ENCODE measurements around the gene LSMEM2. TPM values are rescaled to one million over a fixed set of nuclear protein-coding genes. Genes with fewer than 3 reads are reported as not detected.
A peak's percentile ranks its signal among the peaks of the same experiment; 100 is the strongest.

LSMEM2 gene
- total and polyA plus RNA-seq, 2 experiments from 2014 or later = 0.59 to 0.86 TPM

- Mint-ChIP-seq H3K27ac (peak overlapping the region; percentile 75), H3K36me3 (ENCODE audit: low read depth) (peaks cover 55% of the 10 kb centered on the region), H3K4me3 (no peak overlapping the region), H3K27me3 (ENCODE audit: insufficient read depth, low read depth, poor library complexity) (peaks cover 14% of the 10 kb centered on the region), H3K9me3 (no peaks in the 10 kb centered on the region; the same call in 2 of the 3 replicates), H3K4me1 (peaks cover 25% of the 10 kb centered on the region)
- H3K36me3 ChIP-seq (ENCODE audit: insufficient read depth) = peaks cover 14% of the 10 kb centered on the region
- H3K4me1 ChIP-seq (ENCODE audit: insufficient read depth) = peaks cover 6% of the 10 kb centered on the region; the same call in 1 of the 2 replicates
- H3K27me3 ChIP-seq (ENCODE audit: insufficient read depth) = no peaks in the 10 kb centered on the region
- no peaks in the 10 kb centered on the region for H3K9me2 ChIP-seq (ENCODE audit: insufficient read depth)
- peak overlapping the region; percentile 50; the same call in 1 of the 2 replicates for H3K27ac ChIP-seq (ENCODE audit: low read depth)
- H4K20me1 ChIP-seq (replicated peaks; ENCODE audit: insufficient read depth) = peaks cover 18% of the 10 kb centered on the region; the same call in 1 of the 2 replicates
- H3F3A ChIP-seq (replicated peaks; ENCODE audit: low read depth) = peaks cover 22% of the 10 kb centered on the region
- H2AFZ ChIP-seq = no peak overlapping the region
- no peak overlapping the region for H3K4me3 ChIP-seq
- DNase-seq (ENCODE audit: low spot score) = peak; percentile 60
- TF ChIP-seq EZH2 (IDR thresholded peaks at IDR 0.05; ENCODE audit: low read depth, unreplicated experiment) (no peak), CTCF (conservative IDR thresholded peaks at IDR 0.05; ENCODE audit: low read depth in 2 of 2) (no peak), JUNB (IDR thresholded peaks at IDR 0.05; ENCODE audit: unreplicated experiment) (no peak), ZNF114 (CRISPR knock-in tag; IDR thresholded peaks at IDR 0.05) (no peak), ZNF331 (CRISPR knock-in tag; IDR thresholded peaks at IDR 0.05; ENCODE audit: low read depth) (no peak), CREB1 (CRISPR knock-in tag; IDR thresholded peaks at IDR 0.05; ENCODE audit: low read depth) (no peak), REST (IDR thresholded peaks at IDR 0.05; ENCODE audit: unreplicated experiment) (no peak), NANOG (IDR thresholded peaks at IDR 0.05; ENCODE audit: borderline replicate concordance) (no peak), ETS1 (IDR thresholded peaks at IDR 0.05) (no peak), STAT1 (IDR thresholded peaks at IDR 0.05; ENCODE audit: unreplicated experiment) (no peak), EZH2phosphoT487 (IDR thresholded peaks at IDR 0.05; ENCODE audit: unreplicated experiment) (no peak), POLR2AphosphoS5 (IDR thresholded peaks at IDR 0.05; ENCODE audit: low read depth) (no peak)
- TF ChIP-seq, protein P1, sequence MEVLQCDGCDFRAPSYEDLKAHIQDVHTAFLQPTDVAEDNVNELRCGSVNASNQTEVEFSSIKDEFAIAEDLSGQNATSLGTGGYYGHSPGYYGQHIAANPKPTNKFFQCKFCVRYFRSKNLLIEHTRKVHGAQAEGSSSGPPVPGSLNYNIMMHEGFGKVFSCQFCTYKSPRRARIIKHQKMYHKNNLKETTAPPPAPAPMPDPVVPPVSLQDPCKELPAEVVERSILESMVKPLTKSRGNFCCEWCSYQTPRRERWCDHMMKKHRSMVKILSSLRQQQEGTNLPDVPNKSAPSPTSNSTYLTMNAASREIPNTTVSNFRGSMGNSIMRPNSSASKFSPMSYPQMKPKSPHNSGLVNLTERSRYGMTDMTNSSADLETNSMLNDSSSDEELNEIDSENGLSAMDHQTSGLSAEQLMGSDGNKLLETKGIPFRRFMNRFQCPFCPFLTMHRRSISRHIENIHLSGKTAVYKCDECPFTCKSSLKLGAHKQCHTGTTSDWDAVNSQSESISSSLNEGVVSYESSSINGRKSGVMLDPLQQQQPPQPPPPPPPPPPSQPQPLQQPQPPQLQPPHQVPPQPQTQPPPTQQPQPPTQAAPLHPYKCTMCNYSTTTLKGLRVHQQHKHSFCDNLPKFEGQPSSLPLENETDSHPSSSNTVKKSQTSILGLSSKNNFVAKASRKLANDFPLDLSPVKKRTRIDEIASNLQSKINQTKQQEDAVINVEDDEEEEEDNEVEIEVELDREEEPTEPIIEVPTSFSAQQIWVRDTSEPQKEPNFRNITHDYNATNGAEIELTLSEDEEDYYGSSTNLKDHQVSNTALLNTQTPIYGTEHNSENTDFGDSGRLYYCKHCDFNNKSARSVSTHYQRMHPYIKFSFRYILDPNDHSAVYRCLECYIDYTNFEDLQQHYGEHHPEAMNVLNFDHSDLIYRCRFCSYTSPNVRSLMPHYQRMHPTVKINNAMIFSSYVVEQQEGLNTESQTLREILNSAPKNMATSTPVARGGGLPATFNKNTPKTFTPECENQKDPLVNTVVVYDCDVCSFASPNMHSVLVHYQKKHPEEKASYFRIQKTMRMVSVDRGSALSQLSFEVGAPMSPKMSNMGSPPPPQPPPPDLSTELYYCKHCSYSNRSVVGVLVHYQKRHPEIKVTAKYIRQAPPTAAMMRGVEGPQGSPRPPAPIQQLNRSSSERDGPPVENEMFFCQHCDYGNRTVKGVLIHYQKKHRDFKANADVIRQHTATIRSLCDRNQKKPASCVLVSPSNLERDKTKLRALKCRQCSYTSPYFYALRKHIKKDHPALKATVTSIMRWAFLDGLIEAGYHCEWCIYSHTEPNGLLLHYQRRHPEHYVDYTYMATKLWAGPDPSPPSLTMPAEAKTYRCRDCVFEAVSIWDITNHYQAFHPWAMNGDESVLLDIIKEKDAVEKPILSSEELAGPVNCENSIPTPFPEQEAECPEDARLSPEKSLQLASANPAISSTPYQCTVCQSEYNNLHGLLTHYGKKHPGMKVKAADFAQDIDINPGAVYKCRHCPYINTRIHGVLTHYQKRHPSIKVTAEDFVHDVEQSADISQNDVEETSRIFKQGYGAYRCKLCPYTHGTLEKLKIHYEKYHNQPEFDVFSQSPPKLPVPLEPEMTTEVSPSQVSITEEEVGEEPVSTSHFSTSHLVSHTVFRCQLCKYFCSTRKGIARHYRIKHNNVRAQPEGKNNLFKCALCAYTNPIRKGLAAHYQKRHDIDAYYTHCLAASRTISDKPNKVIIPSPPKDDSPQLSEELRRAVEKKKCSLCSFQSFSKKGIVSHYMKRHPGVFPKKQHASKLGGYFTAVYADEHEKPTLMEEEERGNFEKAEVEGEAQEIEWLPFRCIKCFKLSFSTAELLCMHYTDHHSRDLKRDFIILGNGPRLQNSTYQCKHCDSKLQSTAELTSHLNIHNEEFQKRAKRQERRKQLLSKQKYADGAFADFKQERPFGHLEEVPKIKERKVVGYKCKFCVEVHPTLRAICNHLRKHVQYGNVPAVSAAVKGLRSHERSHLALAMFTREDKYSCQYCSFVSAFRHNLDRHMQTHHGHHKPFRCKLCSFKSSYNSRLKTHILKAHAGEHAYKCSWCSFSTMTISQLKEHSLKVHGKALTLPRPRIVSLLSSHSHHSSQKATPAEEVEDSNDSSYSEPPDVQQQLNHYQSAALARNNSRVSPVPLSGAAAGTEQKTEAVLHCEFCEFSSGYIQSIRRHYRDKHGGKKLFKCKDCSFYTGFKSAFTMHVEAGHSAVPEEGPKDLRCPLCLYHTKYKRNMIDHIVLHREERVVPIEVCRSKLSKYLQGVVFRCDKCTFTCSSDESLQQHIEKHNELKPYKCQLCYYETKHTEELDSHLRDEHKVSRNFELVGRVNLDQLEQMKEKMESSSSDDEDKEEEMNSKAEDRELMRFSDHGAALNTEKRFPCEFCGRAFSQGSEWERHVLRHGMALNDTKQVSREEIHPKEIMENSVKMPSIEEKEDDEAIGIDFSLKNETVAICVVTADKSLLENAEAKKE (CRISPR knock-in tag; IDR thresholded peaks at IDR 0.05) = no peak
- H3K79me2 ChIP-seq (replicated peaks; ENCODE audit: insufficient read depth) = peaks cover 15% of the 10 kb centered on the region
- no peak overlapping the region for H3K4me2 ChIP-seq
- ATAC-seq = no peak
Observed at GRCh38 chr3:50254577-50255250, 24.2 kb upstream of the LSMEM2 start.

Data from GM23338 (cell line).